ENCODE measurements around the gene TMEM237.

GRCh38 chr2:201647431-201647830 is 4.1 kb upstream of the TMEM237 start:
- TF ChIP-seq CTCF (IDR thresholded peaks at IDR 0.05) (no peak), EZH2phosphoT487 (IDR thresholded peaks at IDR 0.05) (no peak), EZH2 (IDR thresholded peaks at IDR 0.05) (no peak)

All from neural progenitor cell (in vitro differentiated cells).